Retinal pigment epithelial cell (primary cell): ENCODE measurements around the gene BTRC.

Experiments used
- DNase-seq: peaks from one replicate; pipeline ENCODE4 v3.0.0-alpha.2; 2010; ENCODE audit warnings: low read depth
- H3K4me3 ChIP-seq: 2 replicates; pipeline ENCODE4 v1.5.1; 2011; ENCODE audit warnings: mild to moderate bottlenecking, low read length, control low read depth, moderate library complexity
- TF ChIP-seq, protein P1 (sequence below): conservative IDR thresholded peaks from 2 replicates; pipeline ENCODE4 v1.5.1; 2011; ENCODE audit warnings: low read depth, low read length, control low read depth, inconsistent platforms

The BTRC gene

DNA sequence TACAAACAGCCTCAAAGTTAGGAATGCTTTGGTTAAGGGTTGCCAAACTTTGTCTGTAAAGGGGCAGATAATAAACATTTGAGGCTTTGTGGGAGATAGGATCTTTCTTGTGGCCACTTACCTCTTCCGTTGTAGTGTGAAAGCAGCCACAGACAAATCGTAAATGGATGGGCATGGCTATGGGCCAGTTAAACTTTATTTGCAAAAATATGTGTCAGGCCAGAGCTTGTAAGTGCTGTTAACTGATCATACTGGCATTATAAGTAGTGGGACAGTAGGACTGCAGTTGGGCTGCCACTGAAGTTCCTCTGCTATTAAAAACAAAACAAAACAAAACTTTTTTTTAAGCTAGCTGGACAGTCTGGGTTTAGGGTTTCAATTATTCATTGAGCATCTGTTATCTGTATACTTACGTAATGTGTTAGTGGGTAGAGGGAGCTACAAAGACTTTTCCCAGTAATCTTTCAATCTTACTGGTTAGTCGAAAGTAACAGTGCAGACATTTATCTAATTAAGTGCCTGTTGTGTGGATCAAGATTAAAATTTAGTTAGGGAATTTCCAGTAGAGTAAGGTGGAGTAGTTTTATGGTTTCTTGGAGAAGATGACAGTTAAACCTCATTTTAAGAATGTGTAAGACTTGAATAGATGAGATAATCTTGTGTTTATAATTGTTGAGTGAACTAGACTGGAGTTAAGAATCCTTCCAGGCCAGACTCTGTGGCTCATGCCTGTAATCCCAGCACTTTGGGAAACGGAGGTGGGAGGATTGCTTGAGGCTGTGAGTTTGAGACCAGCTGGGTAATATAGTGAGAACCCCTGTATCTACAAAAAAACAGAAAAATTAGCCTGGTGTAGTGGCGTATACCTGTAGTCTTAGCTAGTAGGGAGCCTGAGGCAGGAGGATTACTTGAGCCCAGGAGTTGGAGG lies 100.1 kb downstream of the BTRC start:
- H3K4me3 ChIP-seq = no peak overlapping the region
- TF ChIP-seq, protein P1, sequence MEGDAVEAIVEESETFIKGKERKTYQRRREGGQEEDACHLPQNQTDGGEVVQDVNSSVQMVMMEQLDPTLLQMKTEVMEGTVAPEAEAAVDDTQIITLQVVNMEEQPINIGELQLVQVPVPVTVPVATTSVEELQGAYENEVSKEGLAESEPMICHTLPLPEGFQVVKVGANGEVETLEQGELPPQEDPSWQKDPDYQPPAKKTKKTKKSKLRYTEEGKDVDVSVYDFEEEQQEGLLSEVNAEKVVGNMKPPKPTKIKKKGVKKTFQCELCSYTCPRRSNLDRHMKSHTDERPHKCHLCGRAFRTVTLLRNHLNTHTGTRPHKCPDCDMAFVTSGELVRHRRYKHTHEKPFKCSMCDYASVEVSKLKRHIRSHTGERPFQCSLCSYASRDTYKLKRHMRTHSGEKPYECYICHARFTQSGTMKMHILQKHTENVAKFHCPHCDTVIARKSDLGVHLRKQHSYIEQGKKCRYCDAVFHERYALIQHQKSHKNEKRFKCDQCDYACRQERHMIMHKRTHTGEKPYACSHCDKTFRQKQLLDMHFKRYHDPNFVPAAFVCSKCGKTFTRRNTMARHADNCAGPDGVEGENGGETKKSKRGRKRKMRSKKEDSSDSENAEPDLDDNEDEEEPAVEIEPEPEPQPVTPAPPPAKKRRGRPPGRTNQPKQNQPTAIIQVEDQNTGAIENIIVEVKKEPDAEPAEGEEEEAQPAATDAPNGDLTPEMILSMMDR = no peak
- DNase-seq = no peak

DNA sequence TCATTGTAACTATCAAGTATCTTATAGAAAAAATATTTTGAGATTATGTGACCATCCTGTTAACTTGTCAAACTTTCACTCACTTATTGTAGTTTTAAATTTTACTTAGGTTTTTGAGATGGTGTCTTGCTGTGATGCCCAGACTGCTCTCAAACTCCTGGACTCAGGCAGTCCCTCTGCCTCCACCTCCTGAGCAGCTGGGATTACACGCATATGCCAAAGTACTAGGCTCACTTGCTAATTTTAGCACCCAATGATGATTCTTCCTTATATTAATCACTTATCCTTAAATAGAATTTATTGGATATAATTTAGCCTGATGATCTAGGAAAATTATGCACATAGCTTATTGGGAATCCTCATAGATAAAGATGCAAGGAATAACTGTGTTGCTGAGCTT lies 104.9 kb downstream of the BTRC start:
- no peak overlapping the region for H3K4me3 ChIP-seq
- DNase-seq = no peak

DNA sequence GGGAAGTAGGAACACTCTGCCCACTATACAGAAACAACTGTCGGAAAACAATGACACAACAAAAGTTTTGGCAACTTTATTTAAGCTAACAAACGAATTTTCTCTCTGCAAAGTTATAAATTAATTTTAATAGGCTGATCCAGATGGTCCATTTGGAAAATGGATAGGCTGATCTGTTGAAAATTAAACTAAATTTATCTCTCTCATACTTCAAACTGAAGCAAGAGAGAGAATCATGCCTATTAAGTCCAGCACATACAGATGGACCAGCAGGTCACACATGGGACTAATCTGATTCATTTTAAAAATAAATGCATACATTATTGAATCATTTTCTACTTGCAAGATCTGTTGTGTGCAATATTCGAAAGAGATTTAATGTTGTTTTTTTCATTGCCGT lies 110.1 kb downstream of the BTRC start:
- TF ChIP-seq, protein P1 = no peak

More for the DNA sequence above, 104.9 kb downstream of the BTRC start:
- TF ChIP-seq, protein P1 = no peak

DNA sequence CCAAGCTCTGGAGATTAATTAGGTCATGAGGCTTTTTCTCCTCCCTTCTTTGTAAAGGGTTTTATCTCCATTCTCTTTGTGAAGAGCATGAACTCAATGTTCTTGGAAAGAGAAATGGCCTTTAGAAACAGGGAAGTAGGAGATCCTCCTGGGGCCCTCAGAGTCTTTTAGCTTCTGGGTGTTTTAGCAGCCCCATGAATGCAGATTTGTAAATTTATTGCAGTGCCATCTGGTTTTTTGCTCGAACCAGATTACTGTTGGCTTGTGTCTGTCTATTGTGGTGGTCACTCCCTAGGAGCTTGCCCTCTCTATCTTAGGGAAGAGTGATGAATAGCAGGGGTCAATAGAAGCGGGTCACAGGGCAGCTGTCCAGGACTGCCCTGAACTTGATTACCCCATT lies 110.6 kb downstream of the BTRC start:
- TF ChIP-seq, protein P1 = no peak
- DNase-seq = no peak
- H3K4me3 ChIP-seq = no peak overlapping the region

More for the DNA sequence above, 110.1 kb downstream of the BTRC start:
- DNase-seq = no peak
- H3K4me3 ChIP-seq = no peak overlapping the region

DNA sequence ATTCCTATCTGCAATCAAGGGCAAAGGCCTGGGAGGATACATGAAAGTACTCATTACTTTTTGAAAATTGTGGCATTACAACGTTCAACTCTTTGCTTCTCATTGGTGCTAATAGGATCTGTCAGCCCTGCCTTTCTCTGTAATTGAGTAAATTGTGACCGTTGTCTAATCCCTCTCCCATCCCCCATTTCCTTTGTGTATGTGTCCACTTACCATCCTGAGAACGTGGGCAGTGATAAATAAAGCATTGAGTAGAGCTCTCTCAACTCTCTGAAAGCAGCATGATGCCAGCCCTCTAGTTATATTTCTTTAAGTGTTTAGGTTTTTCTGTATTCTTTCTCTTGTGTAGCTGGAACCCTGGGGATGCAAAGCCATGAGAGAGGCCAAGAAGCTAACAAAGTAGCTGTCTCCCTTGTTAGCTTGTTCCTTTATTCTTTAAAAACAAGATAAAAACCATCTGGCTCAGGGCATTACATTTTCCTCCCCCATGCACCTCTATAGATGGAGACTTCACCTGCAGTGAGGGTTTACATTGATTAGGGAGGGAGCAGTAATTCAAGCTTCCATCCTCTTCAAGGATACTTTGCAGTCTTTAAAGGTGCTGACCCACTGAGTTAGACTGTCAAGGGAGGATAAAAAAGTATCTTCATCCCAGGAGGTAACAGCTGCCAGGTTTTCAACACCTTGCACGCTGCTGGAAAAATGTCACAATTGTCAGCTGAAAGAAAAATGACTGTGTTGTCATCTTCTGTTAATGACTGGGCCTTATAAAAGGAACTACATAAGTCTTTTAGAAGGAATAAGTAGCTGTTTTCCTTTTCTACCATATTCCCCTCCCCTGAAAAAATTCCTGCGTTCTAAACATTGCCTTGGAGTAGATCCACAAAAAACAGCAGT lies 112.3 kb downstream of the BTRC start:
- TF ChIP-seq, protein P1 = no peak
- no peak for DNase-seq
- H3K4me3 ChIP-seq = no peak overlapping the region

DNA sequence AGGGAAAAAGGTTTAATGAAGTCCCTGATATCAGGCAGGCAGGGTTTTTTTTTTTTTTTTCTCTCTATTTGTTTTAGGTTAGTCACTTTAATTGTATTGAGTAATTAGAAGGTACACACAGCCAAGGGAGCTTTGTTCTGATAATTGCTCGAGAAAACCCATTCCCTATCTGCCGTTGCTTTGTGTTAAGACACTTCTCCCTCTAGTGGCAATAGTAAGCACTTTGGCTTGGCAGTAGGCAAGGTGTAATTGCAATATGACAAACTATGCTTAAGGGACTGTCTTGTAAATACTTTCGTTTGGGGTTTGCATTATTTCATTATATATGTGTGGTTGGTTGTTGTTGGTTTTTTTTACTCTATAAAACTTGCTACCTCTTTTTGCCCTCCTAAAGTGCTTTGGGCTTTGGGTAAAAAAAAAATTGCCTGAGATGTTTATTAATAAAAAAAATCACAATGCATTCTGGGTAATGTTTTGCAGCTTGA lies 113.4 kb downstream of the BTRC start:
- TF ChIP-seq, protein P1 = peak; percentile 95
- H3K4me3 ChIP-seq = no peak overlapping the region
- DNase-seq = peak; percentile 44
